ENCODE measurements around the gene COLEC12. TPM values are rescaled to one million over a fixed set of nuclear protein-coding genes. Genes with fewer than 3 reads are reported as not detected.

Gene COLEC12
- total RNA-seq, 2 experiments from 2014 or later, result not detected

GRCh38 chr18:321865-322467 lies 178.5 kb downstream of the COLEC12 start:
- no peak for DNase-seq
- no peak for ATAC-seq (ENCODE audit: poor library complexity)

GRCh38 chr18:320155-320554 lies 180.3 kb downstream of the COLEC12 start:
- H3K4me1 Mint-ChIP-seq (ENCODE audit: low read depth), result peaks cover 4% of the 10 kb centered on the region
- no peak overlapping the region for H3K27ac Mint-ChIP-seq
- H3K9me3 Mint-ChIP-seq, result no peaks in the 10 kb centered on the region
- ATAC-seq (ENCODE audit: poor library complexity) (no peak), DNase-seq (no peak)
- no peak overlapping the region for H3K4me3 Mint-ChIP-seq
- POLR2A ChIA-PET, result no interaction called here
- intact Hi-C loops (cut with DNase I, micrococcal nuclease), result no loop called here
- H3K36me3 Mint-ChIP-seq (ENCODE audit: low read depth), result no peaks in the 10 kb centered on the region
- no peaks in the 10 kb centered on the region for H3K9me3 ChIP-seq (ENCODE audit: control insufficient read depth in 1 of 2, insufficient read depth in 1 of 2, low read length in 2 of 2)
- peaks cover 5% of the 10 kb centered on the region for H3K4me1 ChIP-seq (ENCODE audit: insufficient read depth, low read length)
- no peak overlapping the region for H3K27ac ChIP-seq (ENCODE audit: low read depth in 1 of 2, low read length in 2 of 2)
- no peak overlapping the region for H3K4me3 ChIP-seq (ENCODE audit: low read length)
- H3K27me3 ChIP-seq (ENCODE audit: control insufficient read depth in 1 of 2, insufficient read depth in 2 of 2, low read length in 2 of 2), result no peaks in the 10 kb centered on the region
- CTCF ChIA-PET, result no interaction called here
- no peak for TF ChIP-seq CTCF (IDR thresholded peaks at IDR 0.05)
- H3K27me3 Mint-ChIP-seq, result no peaks in the 10 kb centered on the region
- H3K36me3 ChIP-seq (ENCODE audit: insufficient read depth, low read length), result no peaks in the 10 kb centered on the region

More at GRCh38 chr18:321865-322467, 178.5 kb downstream of the COLEC12 start:
- no peaks in the 10 kb centered on the region for H3K27me3 Mint-ChIP-seq
- Histone ChIP-seq H3K36me3 (ENCODE audit: insufficient read depth, low read length) (no peaks in the 10 kb centered on the region), H3K4me1 (ENCODE audit: insufficient read depth, low read length) (peaks cover 5% of the 10 kb centered on the region), H3K9me3 (ENCODE audit: control insufficient read depth in 1 of 2, insufficient read depth in 1 of 2, low read length in 2 of 2) (no peaks in the 10 kb centered on the region), H3K27me3 (ENCODE audit: control insufficient read depth in 1 of 2, insufficient read depth in 2 of 2, low read length in 2 of 2) (no peaks in the 10 kb centered on the region), H3K4me3 (ENCODE audit: low read length) (no peak overlapping the region), H3K27ac (ENCODE audit: low read depth in 1 of 2, low read length in 2 of 2) (no peak overlapping the region)
- H3K9me3 Mint-ChIP-seq, result no peaks in the 10 kb centered on the region
- ChIA-PET CTCF (no interaction called here), POLR2A (no interaction called here)
- intact Hi-C loops (cut with DNase I, micrococcal nuclease), result no loop called here
- peaks cover 4% of the 10 kb centered on the region for H3K4me1 Mint-ChIP-seq (ENCODE audit: low read depth)
- no peak overlapping the region for H3K4me3 Mint-ChIP-seq
- H3K36me3 Mint-ChIP-seq (ENCODE audit: low read depth), result no peaks in the 10 kb centered on the region
- TF ChIP-seq CTCF (IDR thresholded peaks at IDR 0.05), result no peak
- no peak overlapping the region for H3K27ac Mint-ChIP-seq

- H3K4me3 ChIP-seq (ENCODE audit: low read length), result no peak overlapping the region
- ATAC-seq (ENCODE audit: poor library complexity), result no peak
- TF ChIP-seq CTCF (IDR thresholded peaks at IDR 0.05), result no peak
- H3K4me1 Mint-ChIP-seq (ENCODE audit: low read depth), result peaks cover 4% of the 10 kb centered on the region
- H3K4me3 Mint-ChIP-seq, result no peak overlapping the region
- H3K27me3 Mint-ChIP-seq, result no peaks in the 10 kb centered on the region
- no peaks in the 10 kb centered on the region for H3K36me3 ChIP-seq (ENCODE audit: insufficient read depth, low read length)
- H3K4me1 ChIP-seq (ENCODE audit: insufficient read depth, low read length), result peaks cover 5% of the 10 kb centered on the region
- H3K27me3 ChIP-seq (ENCODE audit: control insufficient read depth in 1 of 2, insufficient read depth in 2 of 2, low read length in 2 of 2), result no peaks in the 10 kb centered on the region
- no peak for DNase-seq
- H3K27ac ChIP-seq (ENCODE audit: low read depth in 1 of 2, low read length in 2 of 2), result no peak overlapping the region
- H3K9me3 Mint-ChIP-seq, result no peaks in the 10 kb centered on the region
- ChIA-PET CTCF (no interaction called here), POLR2A (no interaction called here)
- intact Hi-C loops (cut with DNase I, micrococcal nuclease), result no loop called here
- no peaks in the 10 kb centered on the region for H3K9me3 ChIP-seq (ENCODE audit: control insufficient read depth in 1 of 2, insufficient read depth in 1 of 2, low read length in 2 of 2)
- no peak overlapping the region for H3K27ac Mint-ChIP-seq
- H3K36me3 Mint-ChIP-seq (ENCODE audit: low read depth), result no peaks in the 10 kb centered on the region
These were observed 180.8 kb downstream of the COLEC12 start for GRCh38 chr18:319720-320119.

All from CD4-positive, alpha-beta T cell (primary cell).